H54 (cell line): ENCODE measurements around the gene RRN3.
"Not testable (repeated sequence)": the region's sequence is repeated elsewhere in the genome, so short reads cannot be mapped to it uniquely, and the experiment has no call there.

ENCODE experiments used
- DNase-seq: peaks from one replicate; pipeline ENCODE4 v3.0.0; 2011; ENCODE audit warnings: low spot score, mixed read lengths; ENCODE audit not compliant: insufficient read length
- FAIRE-seq: peaks from 3 replicates; lab custom pipeline; 2011; peaks lifted over from hg19 to GRCh38; lab: Jason Lieb, UNC
- POLR2A ChIP-seq: IDR thresholded peaks from 2 replicates; pipeline ENCODE4 v1.6.1; 2011; ENCODE audit warnings: low read depth, mild to moderate bottlenecking, low read length

Gene RRN3

DNA sequence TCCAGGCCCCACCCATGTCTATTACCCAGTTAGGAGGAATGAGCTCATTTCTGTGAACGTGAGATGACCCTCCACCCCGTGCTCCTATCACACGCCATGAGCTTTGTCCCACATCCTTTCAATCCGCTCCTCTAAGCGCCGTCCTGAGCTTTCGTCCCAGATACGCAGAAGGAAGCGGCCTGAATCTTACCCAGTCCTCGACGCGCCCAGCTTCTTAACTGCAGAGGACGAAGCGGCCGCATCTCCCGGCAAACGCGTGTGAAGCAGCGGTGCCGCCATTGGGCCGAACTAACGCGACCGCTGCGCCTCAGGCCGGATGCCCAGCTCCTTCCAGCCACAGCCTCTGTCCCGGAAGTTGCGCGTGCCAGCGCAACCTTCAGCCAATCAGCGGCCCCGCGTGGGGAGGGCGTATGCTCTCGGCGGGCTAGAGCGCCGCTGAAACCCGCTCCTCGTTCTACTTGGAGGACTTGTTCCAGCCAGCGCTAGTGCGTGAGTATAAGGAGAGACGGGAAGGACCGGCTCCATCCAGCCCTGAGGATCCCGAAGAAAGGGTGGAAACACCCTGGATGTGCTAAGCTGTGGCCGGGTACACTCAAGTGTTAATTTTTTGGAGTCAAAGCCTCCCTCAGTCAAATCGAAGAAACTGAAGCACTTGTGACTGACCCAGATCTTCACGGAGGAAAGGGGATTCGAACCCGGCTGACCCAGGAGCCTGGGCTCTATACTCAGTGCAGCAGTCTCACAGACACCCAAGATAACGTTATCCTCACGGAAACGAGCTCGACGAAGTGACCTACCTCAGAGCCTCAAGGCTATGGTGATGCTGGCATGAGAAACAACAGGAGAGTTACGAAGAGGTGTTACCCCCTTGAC, at the start of gene RRN3:
Gene RRN3, minus strand, starts transcription at position 318 of the 873 bp plus-strand sequence. Its CDS starts 39 bp downstream, at position 279.
- peak; percentile 71 for DNase-seq
- TF ChIP-seq POLR2A, result peak; percentile 80
- FAIRE-seq, result peak; percentile 43

DNA sequence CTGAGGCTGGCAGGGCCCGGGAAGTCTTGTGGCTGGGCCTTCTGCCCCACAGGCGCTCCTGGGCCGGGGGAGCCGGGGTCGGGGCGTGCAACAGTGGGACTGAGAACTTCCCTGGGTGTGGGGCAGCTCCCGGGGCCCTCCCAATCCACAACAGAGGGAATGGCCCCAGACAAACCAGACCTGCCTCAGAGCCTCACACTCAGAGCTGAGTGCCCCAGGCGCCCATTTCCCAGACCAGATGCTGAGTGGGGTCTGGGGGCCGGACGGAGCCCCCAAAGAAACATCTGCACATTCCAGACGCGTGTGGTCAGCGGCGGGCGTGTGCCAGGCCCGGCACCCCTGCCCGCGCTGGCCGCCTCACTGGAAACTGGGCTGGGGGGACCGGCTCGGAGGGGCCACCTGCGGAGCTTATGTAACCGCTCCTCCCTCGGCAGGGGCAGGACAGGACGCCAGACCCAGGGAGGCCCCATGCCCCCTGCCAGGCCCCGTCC, 49.6 kb upstream of the RRN3 start:
- FAIRE-seq, DNase-seq: not testable (repeated sequence)

DNA sequence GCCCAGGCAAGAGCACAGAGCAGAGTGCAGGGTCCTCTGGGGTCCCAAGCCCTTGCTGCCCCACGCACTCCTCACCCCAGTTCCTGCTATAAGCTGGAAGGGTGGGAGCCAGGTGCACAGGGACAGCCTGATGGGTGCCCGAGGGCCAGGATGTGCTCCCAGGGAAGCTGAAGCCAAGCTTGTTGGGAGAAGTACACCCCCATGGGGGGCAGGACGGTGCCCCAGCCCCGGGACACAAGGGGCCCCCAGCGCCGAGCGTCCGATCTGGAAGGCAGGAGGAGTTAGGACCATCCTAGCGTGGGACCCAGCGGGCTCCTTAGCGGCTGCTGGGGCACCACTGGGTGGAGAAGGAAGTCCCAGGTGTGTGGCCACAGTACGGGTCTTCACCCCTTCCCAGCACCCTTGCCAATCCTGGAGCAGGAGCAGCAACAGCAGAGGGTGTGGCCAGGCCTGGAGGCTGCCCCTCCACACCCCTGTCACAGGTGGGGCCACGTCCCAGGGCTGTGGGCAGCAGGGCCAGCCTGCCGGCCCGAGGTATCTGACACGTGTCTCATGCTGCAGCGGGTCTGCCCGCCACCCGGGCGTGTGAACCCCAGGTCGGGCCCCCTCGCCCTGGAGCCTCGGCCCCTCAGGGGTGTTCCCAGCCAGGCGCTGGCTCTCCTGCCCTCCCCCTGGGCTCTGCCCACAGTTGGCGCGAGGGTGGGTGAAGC, 49.0 kb upstream of the RRN3 start:
- FAIRE-seq, result not testable (repeated sequence)

GRCh38 chr16:15142107-15142890, 48.2 kb upstream of the RRN3 start:
- not testable (repeated sequence) for FAIRE-seq, DNase-seq

More for the DNA sequence above, 49.0 kb upstream of the RRN3 start:
- not testable (repeated sequence) for DNase-seq

GRCh38 chr16:15141586-15141985, 47.5 kb upstream of the RRN3 start:
- FAIRE-seq (no peak), DNase-seq (no peak)
- no peak for TF ChIP-seq POLR2A

GRCh38 chr16:15140444-15141365, 46.6 kb upstream of the RRN3 start:
- DNase-seq, FAIRE-seq: not testable (repeated sequence)

DNA sequence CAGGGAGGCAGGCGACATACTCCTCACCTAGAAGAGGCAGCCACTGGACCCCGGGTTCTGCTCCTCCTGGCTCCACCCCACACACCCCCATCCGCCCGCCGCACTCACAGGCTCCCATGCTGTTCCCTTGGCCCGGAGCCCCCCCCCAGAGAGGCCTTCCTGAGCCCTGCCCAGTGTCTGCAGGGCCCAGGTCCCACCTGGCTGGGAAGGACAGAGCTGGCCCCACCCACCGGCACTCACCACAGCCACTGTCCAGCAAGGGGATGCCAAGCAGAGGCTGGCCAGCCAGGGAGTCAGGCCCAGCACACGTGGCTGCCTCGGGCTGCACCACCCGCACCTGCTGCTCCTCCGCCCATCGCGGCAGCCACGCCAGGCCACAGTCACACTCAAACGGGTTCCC, 43.4 kb upstream of the RRN3 start:
- not testable (repeated sequence) for DNase-seq, FAIRE-seq

- FAIRE-seq, DNase-seq: not testable (repeated sequence)
Measured at GRCh38 chr16:15135483-15136360, 41.6 kb upstream of the RRN3 start.

- not testable (repeated sequence) for DNase-seq, FAIRE-seq
Measured at GRCh38 chr16:15134752-15135482, 40.8 kb upstream of the RRN3 start.

GRCh38 chr16:15133554-15133953, 39.5 kb upstream of the RRN3 start:
- FAIRE-seq, DNase-seq: not testable (repeated sequence)

DNA sequence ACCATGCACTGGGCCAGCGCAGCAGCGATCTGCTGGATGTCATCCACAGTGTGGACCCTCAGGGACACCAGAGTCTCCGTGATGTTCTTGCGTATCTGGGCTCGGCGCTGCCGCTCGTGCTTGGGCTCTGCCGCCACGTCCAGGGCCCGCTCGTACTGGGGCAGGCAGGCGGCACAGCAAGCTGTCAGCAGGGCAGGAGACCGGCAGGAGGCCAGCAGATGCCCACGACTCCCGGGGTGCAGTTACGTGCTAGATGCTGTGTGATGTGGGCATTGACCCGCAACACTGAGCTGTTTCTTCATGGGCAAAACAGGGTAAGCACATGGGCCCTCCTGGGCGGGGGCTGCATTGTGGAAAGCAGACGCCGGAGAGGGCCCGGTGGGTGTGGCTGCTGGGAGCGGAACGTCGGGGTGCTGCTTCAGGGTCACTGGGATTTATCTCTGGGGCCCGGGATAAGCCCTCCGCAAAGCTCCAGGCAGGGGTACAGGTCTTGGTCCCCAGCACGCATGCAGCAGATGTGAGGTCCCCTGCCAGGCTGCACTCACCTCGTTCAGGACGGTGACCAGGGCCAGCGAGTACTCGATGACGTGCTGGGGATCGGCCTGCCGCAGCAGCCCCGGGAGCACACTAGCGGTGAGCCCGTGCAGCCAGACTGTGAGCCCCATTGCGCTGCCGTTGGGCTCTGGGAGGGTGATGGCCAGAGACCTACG, 38.8 kb upstream of the RRN3 start:
- DNase-seq, FAIRE-seq: not testable (repeated sequence)

- not testable (repeated sequence) for DNase-seq, FAIRE-seq
Measured at GRCh38 chr16:15130943-15131700, 37.0 kb upstream of the RRN3 start.

DNA sequence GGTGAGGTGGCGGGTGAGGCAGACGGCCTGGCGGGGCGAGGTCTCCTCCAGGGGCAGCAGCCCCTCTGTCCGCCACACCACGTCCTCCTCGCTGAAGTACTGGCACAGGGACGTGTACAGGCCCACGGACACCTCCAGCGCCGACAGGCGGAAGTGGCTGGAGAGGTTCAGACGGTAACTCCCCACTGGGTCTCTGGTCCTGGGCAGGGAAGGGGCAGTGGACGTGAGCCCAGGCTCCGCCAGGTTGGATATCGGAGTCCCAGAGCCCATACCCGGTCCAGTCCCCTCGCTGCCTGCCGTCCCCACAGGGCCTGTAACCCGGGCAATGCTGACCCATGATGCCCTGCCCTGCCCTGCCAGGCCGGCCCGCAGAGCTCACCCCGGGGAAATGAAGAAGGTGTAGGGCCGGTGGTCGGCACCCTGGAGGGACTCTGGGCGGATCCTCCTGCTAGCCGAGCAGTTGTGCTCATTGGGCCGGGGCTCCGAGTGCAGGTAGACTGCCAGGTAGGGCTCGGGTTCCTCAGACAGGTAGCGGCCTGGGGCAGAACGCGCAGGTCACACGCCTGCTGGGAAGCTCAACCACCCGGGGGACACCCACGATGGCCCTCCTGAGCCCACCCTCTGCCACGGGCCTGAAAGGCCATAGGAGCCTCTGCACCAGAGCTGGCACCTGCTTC, 36.3 kb upstream of the RRN3 start:
- not testable (repeated sequence) for DNase-seq, FAIRE-seq

DNA sequence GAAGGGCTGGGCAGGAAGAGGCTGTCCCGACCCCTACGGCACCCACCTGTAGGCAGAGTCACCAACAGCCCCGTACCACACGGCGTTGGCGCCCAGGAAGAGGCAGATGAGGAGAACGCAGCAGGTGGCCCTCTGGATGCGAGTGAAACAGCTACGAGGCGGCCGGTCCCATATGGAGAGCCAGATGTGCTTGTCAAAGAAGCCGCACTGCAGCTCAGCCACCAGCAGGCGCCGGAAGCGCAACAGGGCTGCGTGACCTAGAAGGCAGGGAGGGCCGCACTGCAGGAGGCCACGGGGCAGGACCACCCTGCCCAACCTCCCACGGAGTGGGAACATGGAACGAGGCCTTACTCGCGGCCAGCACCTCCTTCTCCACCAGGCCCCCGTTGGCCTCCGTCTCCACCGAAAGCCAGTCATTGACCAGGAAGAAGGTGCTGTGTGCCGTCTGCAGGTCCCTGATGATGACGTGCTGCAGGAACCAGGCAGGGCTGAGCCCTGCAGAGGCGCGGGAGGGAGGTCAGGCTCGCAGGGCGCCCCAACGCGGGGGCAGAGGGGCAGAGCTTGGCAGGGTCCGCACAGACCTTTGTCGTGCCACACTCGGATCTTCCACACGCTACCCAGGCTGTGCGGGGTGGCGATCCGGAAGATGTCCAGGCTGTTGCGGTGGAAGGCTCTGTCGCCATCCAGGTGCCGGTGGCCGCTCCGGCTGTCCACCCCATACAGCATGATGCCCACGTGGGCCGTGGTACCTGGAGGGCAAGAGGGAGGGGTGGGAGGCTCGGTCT, 33.8 kb upstream of the RRN3 start:
- not testable (repeated sequence) for FAIRE-seq, DNase-seq
